Keratinocyte (primary cell): ENCODE data around the gene TNFAIP2. TPM values are rescaled to one million over a fixed set of nuclear protein-coding genes. Genes with fewer than 3 reads are reported as not detected.
"Not testable (repeated sequence)": the region's sequence is repeated elsewhere in the genome, so short reads cannot be mapped to it uniquely, and the experiment has no call there.

Experiments used
- DNase-seq: peaks from one replicate; pipeline ENCODE4 v3.0.0-alpha.2; 2011; ENCODE audit warnings: low read depth, missing footprints, low spot score
- FAIRE-seq: peaks from 2 replicates; lab custom pipeline; 2011; peaks lifted over from hg19 to GRCh38; lab: Jason Lieb, UNC
- H2AFZ ChIP-seq: 2 replicates; pipeline ENCODE4 v1.6.0; 2012; ENCODE audit warnings: low read length, control low read depth, inconsistent platforms; ENCODE audit not compliant: control insufficient read depth
- H3K27ac ChIP-seq: 2 replicates; pipeline ENCODE4 v1.5.1; 2011; ENCODE audit warnings: low read length; ENCODE audit not compliant: control insufficient read depth, insufficient read depth
- H3K27me3 ChIP-seq: 3 replicates; pipeline ENCODE4 v1.6.0; 2011; ENCODE audit warnings: low read length; ENCODE audit not compliant: control insufficient read depth, insufficient read depth; ENCODE audit errors: extremely low read depth
- H3K36me3 ChIP-seq, 2 experiments: 2 replicates in 1 of 2; 3 replicates in 1 of 2; pipeline ENCODE4 v1.5.1; 2011; ENCODE audit warnings: low read length in 2 of 2, mild to moderate bottlenecking in 1 of 2; ENCODE audit not compliant: control insufficient read depth in 2 of 2, insufficient read depth in 2 of 2; ENCODE audit errors: extremely low read depth in 1 of 2
- H3K4me1 ChIP-seq: 3 replicates; pipeline ENCODE4 v1.5.1; 2011; ENCODE audit warnings: low read length; ENCODE audit not compliant: control insufficient read depth, insufficient read depth; ENCODE audit errors: extremely low read depth
- H3K4me2 ChIP-seq: 3 replicates; pipeline ENCODE4 v1.6.0; 2011; ENCODE audit warnings: low read depth, low read length; ENCODE audit not compliant: control insufficient read depth, insufficient read depth; ENCODE audit errors: extremely low read depth
- H3K4me3 ChIP-seq, 3 experiments: fragments of 200-600 bp in 1 of 3; sonication (generic) in 1 of 3; 2 replicates in 2 of 3; 3 replicates in 1 of 3; pipeline ENCODE4 v1.5.1; 2011 to 2016; ENCODE audit warnings: low read length in 3 of 3, mild to moderate bottlenecking in 3 of 3, control low read depth in 2 of 3, inconsistent platforms in 1 of 3, low read depth in 1 of 3, mixed read lengths in 1 of 3, mixed run types in 1 of 3, moderate library complexity in 1 of 3; ENCODE audit not compliant: control insufficient read depth in 2 of 3, insufficient read depth in 2 of 3; ENCODE audit errors: extremely low read depth in 1 of 3
- H3K79me2 ChIP-seq: 2 replicates; pipeline ENCODE4 v1.6.0; 2012; ENCODE audit warnings: low read length; ENCODE audit not compliant: control insufficient read depth, insufficient read depth
- H3K9ac ChIP-seq: 3 replicates; pipeline ENCODE4 v1.6.0; 2011; ENCODE audit warnings: low read length; ENCODE audit not compliant: control insufficient read depth, insufficient read depth; ENCODE audit errors: extremely low read depth
- H3K9me1 ChIP-seq: 3 replicates; pipeline ENCODE4 v1.6.0; 2011; ENCODE audit warnings: low read length; ENCODE audit not compliant: control insufficient read depth, insufficient read depth; ENCODE audit errors: extremely low read depth
- H3K9me3 ChIP-seq: 2 replicates; pipeline ENCODE4 v1.5.1; 2012; ENCODE audit warnings: low read depth, low read length; ENCODE audit not compliant: control insufficient read depth
- H4K20me1 ChIP-seq: 3 replicates; pipeline ENCODE4 v1.6.0; 2011; ENCODE audit warnings: low read length; ENCODE audit not compliant: control insufficient read depth, insufficient read depth; ENCODE audit errors: extremely low read depth
- EZH2 ChIP-seq: IDR thresholded peaks from one replicate; pipeline ENCODE4 v1.6.1; 2012; ENCODE audit warnings: inconsistent platforms, mild to moderate bottlenecking, low read length, moderate library complexity
- dilution Hi-C: fragments of 300-500 bp; cut with MboI; formaldehyde crosslinking; loops from one replicate; pipeline ENCODE4 v1.7.0; 2020; ENCODE audit warnings: low sequenced_read_pairs; ENCODE audit not compliant: extremely low pct_ligation_motif_present
- polyA plus RNA-seq, 5 experiments: library from polyadenylated mRNA; depleted of rRNA in 3 of 5; stranded (reverse) in 3 of 5; stranded (forward) in 1 of 5; unstranded in 1 of 5; fragments of >200 nt; gene quantifications; 1 replicate in 1 of 5; 2 replicates in 3 of 5; 3 replicates in 1 of 5; pipeline versions ENCODE4 v1.2.1 to v1.2.3, GENCODE V29; 2011 to 2012; ENCODE audit warnings: missing spikeins in 2 of 5, low read depth in 1 of 5, low replicate concordance in 1 of 5
- TF ChIP-seq, protein P1 (sequence below), 3 experiments: IDR thresholded peaks in 1 of 3; conservative IDR thresholded peaks in 1 of 3; optimal IDR thresholded peaks in 1 of 3; 2 replicates in 2 of 3; 3 replicates in 1 of 3; pipeline versions ENCODE3 to v1.5.1; 2011; ENCODE audit warnings: low read length in 3 of 3, mild to moderate bottlenecking in 3 of 3, moderate library complexity in 2 of 3, control low read depth in 1 of 3, inconsistent platforms in 1 of 3; ENCODE audit not compliant: insufficient read depth in 2 of 3; ENCODE audit errors: extremely low read depth in 1 of 3

The TNFAIP2 gene
- polyA plus RNA-seq, 1 donor (not counting 4 experiments of a cell fraction or from before 2014, with no cell fraction given): 0.71 TPM

DNA sequence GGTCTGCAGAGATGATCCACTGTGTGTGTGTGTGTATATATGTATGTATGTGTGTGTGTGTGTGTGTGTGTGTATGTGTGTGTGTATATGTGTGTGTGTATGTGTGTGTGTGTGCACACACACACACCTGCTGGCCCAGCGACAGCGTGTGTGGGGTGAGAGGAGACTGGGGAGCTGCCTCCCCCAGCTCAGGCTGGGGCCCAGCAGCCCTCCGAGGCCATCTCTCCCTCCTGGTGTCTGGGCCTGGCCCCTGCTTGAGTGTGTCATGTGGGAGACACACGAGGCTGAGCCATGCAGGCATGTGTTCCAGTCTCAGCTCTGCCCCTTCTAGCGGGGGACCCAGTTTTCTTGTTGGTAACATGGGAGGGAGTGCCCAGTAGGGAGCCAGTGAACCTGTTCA lies 10.0 kb upstream of the TNFAIP2 start:
- no peaks in the 10 kb centered on the region for H3K79me2 ChIP-seq
- H4K20me1 ChIP-seq: no peaks in the 10 kb centered on the region
- no peaks in the 10 kb centered on the region for H3K9me1 ChIP-seq
- no peak for TF ChIP-seq EZH2
- TF ChIP-seq, protein P1, sequence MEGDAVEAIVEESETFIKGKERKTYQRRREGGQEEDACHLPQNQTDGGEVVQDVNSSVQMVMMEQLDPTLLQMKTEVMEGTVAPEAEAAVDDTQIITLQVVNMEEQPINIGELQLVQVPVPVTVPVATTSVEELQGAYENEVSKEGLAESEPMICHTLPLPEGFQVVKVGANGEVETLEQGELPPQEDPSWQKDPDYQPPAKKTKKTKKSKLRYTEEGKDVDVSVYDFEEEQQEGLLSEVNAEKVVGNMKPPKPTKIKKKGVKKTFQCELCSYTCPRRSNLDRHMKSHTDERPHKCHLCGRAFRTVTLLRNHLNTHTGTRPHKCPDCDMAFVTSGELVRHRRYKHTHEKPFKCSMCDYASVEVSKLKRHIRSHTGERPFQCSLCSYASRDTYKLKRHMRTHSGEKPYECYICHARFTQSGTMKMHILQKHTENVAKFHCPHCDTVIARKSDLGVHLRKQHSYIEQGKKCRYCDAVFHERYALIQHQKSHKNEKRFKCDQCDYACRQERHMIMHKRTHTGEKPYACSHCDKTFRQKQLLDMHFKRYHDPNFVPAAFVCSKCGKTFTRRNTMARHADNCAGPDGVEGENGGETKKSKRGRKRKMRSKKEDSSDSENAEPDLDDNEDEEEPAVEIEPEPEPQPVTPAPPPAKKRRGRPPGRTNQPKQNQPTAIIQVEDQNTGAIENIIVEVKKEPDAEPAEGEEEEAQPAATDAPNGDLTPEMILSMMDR (optimal IDR thresholded peaks at IDR 0.05 in 1 of 3, IDR thresholded peaks at IDR 0.05 in 1 of 3, conservative IDR thresholded peaks at IDR 0.05 in 1 of 3; ENCODE audit: extremely low read depth in 1 of 3, insufficient read depth in 2 of 3, low read length in 3 of 3): no peak
- no peaks in the 10 kb centered on the region for H3K36me3 ChIP-seq
- H3K4me1 ChIP-seq: no peaks in the 10 kb centered on the region
- no peaks in the 10 kb centered on the region for H3K9me3 ChIP-seq
- no peak overlapping the region for H3K4me3 ChIP-seq
- no peak for DNase-seq
- H3K4me2 ChIP-seq: no peak overlapping the region
- H2AFZ ChIP-seq: no peak overlapping the region
- no peak overlapping the region for H3K9ac ChIP-seq
- peaks cover 21% of the 10 kb centered on the region for H3K27me3 ChIP-seq
- dilution Hi-C loops: no loop called here
- H3K27ac ChIP-seq: no peak overlapping the region
- no peak for FAIRE-seq

DNA sequence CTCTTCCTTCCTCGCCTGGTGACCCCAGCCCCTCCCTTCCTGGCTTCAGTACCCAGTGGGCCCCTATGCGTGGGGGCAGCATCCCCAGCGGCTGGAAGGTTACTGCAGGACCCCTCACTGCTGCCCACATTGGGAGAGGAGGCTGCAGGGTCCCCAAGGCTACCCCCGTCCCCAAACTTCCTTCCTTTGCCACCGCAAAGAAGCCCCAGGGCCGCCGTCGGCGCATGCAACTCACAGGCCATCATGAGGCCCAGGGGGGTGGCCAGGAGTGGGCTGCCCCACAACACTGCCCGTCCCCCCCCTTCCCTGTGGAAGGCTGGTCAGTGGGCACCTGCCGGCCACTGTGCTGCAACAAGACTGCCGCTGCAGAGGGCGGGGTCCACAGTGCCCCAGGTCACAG lies 9.5 kb upstream of the TNFAIP2 start:
- H2AFZ ChIP-seq: no peak overlapping the region
- FAIRE-seq: no peak
- no peaks in the 10 kb centered on the region for H3K36me3 ChIP-seq
- TF ChIP-seq, protein P1 (optimal IDR thresholded peaks at IDR 0.05 in 1 of 3, IDR thresholded peaks at IDR 0.05 in 1 of 3, conservative IDR thresholded peaks at IDR 0.05 in 1 of 3; ENCODE audit: extremely low read depth in 1 of 3, insufficient read depth in 2 of 3, low read length in 3 of 3): no peak
- TF ChIP-seq EZH2: no peak
- H3K4me1 ChIP-seq: no peaks in the 10 kb centered on the region
- H3K27me3 ChIP-seq: peaks cover 16% of the 10 kb centered on the region
- H3K9ac ChIP-seq: no peak overlapping the region
- H3K4me2 ChIP-seq: no peak overlapping the region
- no peaks in the 10 kb centered on the region for H3K9me3 ChIP-seq
- DNase-seq: no peak
- no peaks in the 10 kb centered on the region for H3K9me1 ChIP-seq
- dilution Hi-C loops: no loop called here
- no peaks in the 10 kb centered on the region for H4K20me1 ChIP-seq
- H3K4me3 ChIP-seq: no peak overlapping the region
- no peaks in the 10 kb centered on the region for H3K79me2 ChIP-seq
- no peak overlapping the region for H3K27ac ChIP-seq

DNA sequence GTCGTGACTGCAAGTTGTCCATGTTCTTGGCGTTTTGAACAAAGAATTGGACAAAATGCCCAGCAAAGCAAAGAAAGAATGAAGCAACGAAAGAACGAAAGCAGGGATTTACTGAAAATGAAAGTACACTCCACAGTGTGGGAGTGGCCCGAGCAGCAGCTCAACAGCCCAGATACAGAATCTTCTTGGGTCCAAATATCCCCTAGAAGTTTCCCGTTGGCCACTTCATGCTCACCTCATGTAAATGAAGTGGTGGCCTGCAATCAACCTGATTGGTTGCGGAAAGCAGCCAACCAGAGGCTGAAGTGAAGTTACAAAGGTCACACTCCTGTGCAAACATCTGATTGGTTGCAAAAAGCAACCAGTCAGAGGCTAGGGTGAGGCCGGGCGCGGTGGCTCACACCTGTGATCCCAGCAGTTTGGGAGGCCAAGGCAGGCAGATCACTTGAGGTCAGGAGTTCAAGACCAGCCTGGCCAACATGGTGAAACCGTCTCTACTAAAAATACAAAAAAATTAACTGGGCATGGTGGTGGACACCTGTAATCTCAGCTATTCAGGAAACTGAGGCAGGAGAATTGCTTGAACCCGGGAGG lies 8.1 kb upstream of the TNFAIP2 start:
- H3K4me1 ChIP-seq, H3K9ac ChIP-seq, H3K36me3 ChIP-seq, H2AFZ ChIP-seq, H3K9me1 ChIP-seq, H3K4me3 ChIP-seq, H3K27ac ChIP-seq, dilution Hi-C loops, H4K20me1 ChIP-seq, DNase-seq, H3K79me2 ChIP-seq, H3K9me3 ChIP-seq, FAIRE-seq: not testable (repeated sequence)
- peaks cover 10% of the 10 kb centered on the region for H3K27me3 ChIP-seq
- H3K4me2 ChIP-seq: peak overlapping the region; percentile 5
